ENCODE results near the gene SMARCD1.

DNA sequence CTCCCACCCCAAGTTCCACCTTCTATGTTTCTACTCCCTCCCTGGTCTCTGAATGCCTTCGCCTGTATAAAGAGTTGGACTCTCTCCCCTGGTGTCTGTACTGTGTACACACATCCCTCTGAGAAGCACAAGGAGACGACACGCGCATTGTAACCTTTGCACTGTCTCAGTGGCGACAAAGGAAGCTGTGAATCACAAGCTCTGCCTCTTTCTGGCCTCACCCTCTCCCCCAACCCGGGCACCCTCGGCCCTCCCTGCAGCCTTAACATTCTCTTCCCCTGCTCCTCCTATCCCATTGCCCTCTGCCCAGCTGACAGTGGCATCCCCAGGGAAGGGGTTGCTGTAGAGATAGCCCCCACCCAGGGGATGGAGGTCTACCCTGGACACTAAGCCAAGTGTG lies 2.5 kb upstream of the SMARCD1 start:
- TF ChIP-seq ZNF274 (IDR thresholded peaks at IDR 0.05; ENCODE audit: low read depth, low read length), result no peak
- no peak for TF ChIP-seq SUZ12 (IDR thresholded peaks at IDR 0.05; ENCODE audit: extremely low read depth, insufficient read depth, insufficient read length)
- no peak for TF ChIP-seq YY1 (IDR thresholded peaks at IDR 0.05; ENCODE audit: insufficient read depth, insufficient read length)
